ENCODE data around the gene UCP2. TPM values are rescaled to one million over a fixed set of nuclear protein-coding genes. Genes with fewer than 3 reads are reported as not detected.

The UCP2 gene
- total and polyA plus RNA-seq, 10 of the 15 experiments (the other 5 are each of a cell fraction or from before 2014, with no cell fraction given): 32.9 to 248 (median 154) TPM

- TF ChIP-seq ZNF687 (IDR thresholded peaks at IDR 0.05) (no peak), TCF7 (IDR thresholded peaks at IDR 0.05; ENCODE audit: borderline replicate concordance) (no peak)
- TF ChIP-seq, protein P1, sequence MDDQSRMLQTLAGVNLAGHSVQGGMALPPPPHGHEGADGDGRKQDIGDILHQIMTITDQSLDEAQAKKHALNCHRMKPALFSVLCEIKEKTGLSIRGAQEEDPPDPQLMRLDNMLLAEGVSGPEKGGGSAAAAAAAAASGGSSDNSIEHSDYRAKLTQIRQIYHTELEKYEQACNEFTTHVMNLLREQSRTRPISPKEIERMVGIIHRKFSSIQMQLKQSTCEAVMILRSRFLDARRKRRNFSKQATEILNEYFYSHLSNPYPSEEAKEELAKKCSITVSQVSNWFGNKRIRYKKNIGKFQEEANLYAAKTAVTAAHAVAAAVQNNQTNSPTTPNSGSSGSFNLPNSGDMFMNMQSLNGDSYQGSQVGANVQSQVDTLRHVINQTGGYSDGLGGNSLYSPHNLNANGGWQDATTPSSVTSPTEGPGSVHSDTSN (IDR thresholded peaks at IDR 0.05; ENCODE audit: insufficient replicate concordance, low read depth, low read length): no peak
These were observed 35.7 kb downstream of the UCP2 start (continued) for GRCh38 chr11:73946798-73947458.

DNA sequence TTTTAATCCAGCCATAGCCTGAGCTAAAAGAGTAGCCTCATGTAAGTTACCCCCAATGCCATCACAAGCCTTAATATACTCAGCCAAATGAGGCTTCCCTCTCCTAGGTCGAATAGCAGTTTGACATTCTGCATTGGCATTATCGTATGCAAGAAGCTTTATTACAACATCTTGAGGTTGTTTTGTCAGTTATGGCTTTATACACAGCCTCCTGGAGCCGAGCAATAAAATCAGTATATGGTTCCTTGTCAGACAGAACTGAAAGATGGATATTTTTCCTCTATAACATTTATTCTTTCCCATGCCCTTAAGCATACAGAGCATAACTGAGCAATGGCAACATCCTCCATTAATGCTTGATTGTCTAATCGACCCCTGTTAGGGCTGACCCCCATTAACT, 37.2 kb downstream of the UCP2 start:
- no peak for TF ChIP-seq ETV6 (conservative IDR thresholded peaks at IDR 0.05 in 1 of 2, IDR thresholded peaks at IDR 0.05 in 1 of 2; ENCODE audit: borderline replicate concordance in 1 of 2, low read depth in 1 of 2)
- no peak for TF ChIP-seq ZNF24 (IDR thresholded peaks at IDR 0.05)
- TF ChIP-seq GATAD2B (conservative IDR thresholded peaks at IDR 0.05; ENCODE audit: low read depth): no peak
- no peak for TF ChIP-seq FOXK2 (IDR thresholded peaks at IDR 0.05)
- no peak for TF ChIP-seq ZZZ3 (IDR thresholded peaks at IDR 0.05; ENCODE audit: control insufficient read depth, insufficient read length, low read depth)
- TF ChIP-seq KLF5 (IDR thresholded peaks at IDR 0.05; ENCODE audit: partially characterized antibody): no peak
- TF ChIP-seq BCL11A (IDR thresholded peaks at IDR 0.05; ENCODE audit: low read depth, low read length): no peak
- no peak for TF ChIP-seq HCFC1 (IDR thresholded peaks at IDR 0.05; ENCODE audit: low read length)
- no peak for TF ChIP-seq PKNOX1 (IDR thresholded peaks at IDR 0.05)
- no peak for TF ChIP-seq POLR2A (IDR thresholded peaks at IDR 0.05; ENCODE audit: low read depth, low read length)
- 24% methylated on average over 4 of the region's 4 CpGs for WGBS (ENCODE audit: insufficient coverage, insufficient replicate concordance, low lambda C conversion rate, missing lambda C conversion rate)
- no peak for ATAC-seq
- Histone ChIP-seq H3K4me2 (ENCODE audit: control insufficient read depth, insufficient read depth) (no peak overlapping the region), H3K4me1 (ENCODE audit: control insufficient read depth, insufficient read depth, low read length) (no peaks in the 10 kb centered on the region), H3K36me3 (ENCODE audit: control insufficient read depth in 2 of 2, insufficient read depth in 2 of 2, low read length in 1 of 2) (no peaks in the 10 kb centered on the region), H3K79me2 (ENCODE audit: control insufficient read depth, insufficient read depth, low read length) (no peaks in the 10 kb centered on the region), H4K20me1 (ENCODE audit: control insufficient read depth, insufficient read depth) (no peaks in the 10 kb centered on the region), H3K4me3 (no peak overlapping the region), H3K9me3 (replicated peaks; ENCODE audit: control insufficient read depth, insufficient read depth, low read length) (no peaks in the 10 kb centered on the region), H2AFZ (ENCODE audit: control insufficient read depth, low read depth, low read length) (no peak overlapping the region), H3K9ac (ENCODE audit: control insufficient read depth, insufficient read depth, low read length) (no peak overlapping the region), H3K27ac (ENCODE audit: control insufficient read depth, insufficient read depth) (no peak overlapping the region), H3K27me3 (replicated peaks in 1 of 2; ENCODE audit: control insufficient read depth in 2 of 2, insufficient read depth in 2 of 2, low read length in 1 of 2) (no peaks in the 10 kb centered on the region)
- SMC1A ChIA-PET (ENCODE audit: uncharacterized antibody, unreplicated experiment): interaction anchor here (1.0 kb wide), 1 partner anchor 10 kb away, joined by 3 read pairs; no protein-coding TSS in a partner anchor
- intact Hi-C loops (cut with micrococcal nuclease; ENCODE audit: unreplicated experiment): no loop called here
- FAIRE-seq: no peak
- POLR2A ChIA-PET: no interaction called here
- CTCF ChIA-PET: no interaction called here
- RAD21 ChIA-PET (ENCODE audit: unreplicated experiment): no interaction called here
- DNase-seq (ENCODE audit: low read depth, low spot score): no peak
- no TSS peak for BruUV-seq (replicated peaks)
- in situ Hi-C loops (cut with MboI): no loop called here

Data from GM12878 (cell line).